Heart left ventricle (tissue), 16 donors: ENCODE measurements around the gene TRH. TPM values are rescaled to one million over a fixed set of nuclear protein-coding genes. Genes with fewer than 3 reads are reported as not detected.

Source experiments
- ATAC-seq, 4 donors: fragments of 200-7000 bp; cut with Tn5 transposase; one replicate each; pipeline ENCODE4 v1.9.1; 2020 to 2022; ENCODE audit warnings: moderate library complexity in 4 of 4, mild to moderate bottlenecking in 3 of 4, moderate number of reproducible peaks in 1 of 4
- DNase-seq, 5 donors: peaks; one replicate each; pipeline ENCODE4 v3.0.0-alpha.2; 2020
- H3K27ac ChIP-seq, 12 donors: fragments of 200-600 bp; sonication (generic) in 4 of 12; one replicate each; pipeline versions ENCODE4 v1.5.0 to v1.8.0; 2016 to 2022; ENCODE audit warnings: mild to moderate bottlenecking in 2 of 12
- H3K27me3 ChIP-seq, 9 donors: fragments of 200-600 bp; sonication (generic) in 2 of 9; one replicate each; pipeline versions ENCODE4 v1.5.1 to v1.8.0; 2016 to 2022; ENCODE audit warnings: mild to moderate bottlenecking in 3 of 9
- H3K36me3 ChIP-seq, 9 donors: fragments of 200-600 bp; sonication (generic) in 2 of 9; one replicate each; pipeline versions ENCODE4 v1.5.0 to v1.8.0; 2018 to 2022; ENCODE audit warnings: mild to moderate bottlenecking in 2 of 9
- H3K4me1 ChIP-seq, 12 donors: fragments of 200-600 bp; sonication (generic) in 4 of 12; one replicate each; pipeline versions ENCODE4 v1.5.0 to v1.8.0; 2016 to 2022; ENCODE audit warnings: mild to moderate bottlenecking in 3 of 12
- H3K4me3 ChIP-seq, 12 donors: fragments of 200-600 bp; sonication (generic) in 4 of 12; one replicate each; pipeline versions ENCODE4 v1.5.0 to v1.8.0; 2017 to 2022; ENCODE audit warnings: mild to moderate bottlenecking in 9 of 12, moderate library complexity in 4 of 12
- H3K9me3 ChIP-seq, 12 donors: fragments of 200-600 bp; sonication (generic) in 4 of 12; one replicate each; pipeline versions ENCODE4 v1.5.0 to v1.8.0; 2016 to 2022; ENCODE audit warnings: mild to moderate bottlenecking in 1 of 12
- CTCF ChIP-seq, 12 donors: fragments of 200-600 bp; sonication (generic) in 4 of 12; IDR thresholded peaks; one replicate each; pipeline versions ENCODE4 v1.5.0 to v1.8.0; 2018 to 2022; ENCODE audit warnings: antibody characterized with exemption in 12 of 12, mild to moderate bottlenecking in 5 of 12
- POLR2A ChIP-seq, 2 donors: fragments of 450-650 bp; IDR thresholded peaks; one replicate each; pipeline ENCODE4 v1.6.1; 2017; ENCODE audit warnings: antibody characterized with exemption in 2 of 2, mild to moderate bottlenecking in 2 of 2, moderate library complexity in 2 of 2
- WGBS, 4 donors: extraction: QIAGEN DNeasy Blood & Tissue Kit in 2 of 4; methylation state at CpG; one replicate each; pipeline versions ENCODE4 v1.1.5 to v1.1.7; 2013 to 2018; 5-methylcytosine and 5-hydroxymethylcytosine counted together
- intact Hi-C, 10 donors: fragments of 100-400 bp; cut with DNase I; formaldehyde crosslinking; loops; one replicate each; pipeline versions ENCODE4 v1.11.1 to v1.14.2; 2022
- polyA plus RNA-seq, 2 donors: library from polyadenylated mRNA; stranded (reverse); fragments of 200-250 nt; gene quantifications; one replicate each; pipeline ENCODE4 v1.2.3, GENCODE V29; 2013
- total RNA-seq, 9 donors: library from RNA; depleted of rRNA in 2 of 9; stranded (reverse); fragments of >200 nt in 2 of 9; fragmentation: NEBNext Ultra II Directional in 3 of 9; extraction: Animal tissue kit (Norgen Biotek cat#: 25700) in 3 of 9; gene quantifications; one replicate each; pipeline versions ENCODE4 v1.1.0 to v1.2.4, GENCODE V29; 2016 to 2023
- donor health status: ischemic (EF 13 %, LVEDD 7.1; RV severe dilation, severe dysfunction).
- donor health status: healthy with polysubstance abuse.
- donor health status: DM: no; HTN: yes; CAD: no.
- donor health status: DM: no; HTN: no; CAD: no.
- donor health status: ischemic (EF 25% LVEDD 6.9; RV normal size, moderate dysfunction).
- donor health status: ischemic (EF 25% LVEDD 5.7; RV mildly dilated, moderate dysfunction).
- donor health status: healthy.
- donor health status: DM: yes; HTN: yes; CAD: no.
- donor health status: ischemic (EF 35%, LVEDD 5.7; RV mildly dilated, moderate dysfunction).
- donor health status: nonischemic (EF 11% LVEDD 7.7; RV severe dilation, severe dysfunction).
- donor health status: DM: yes; HTN: yes; CAD: no.
- donor health status: PGD.
- donor health status: ischemic (EF 29% LVEDD 5.4; RV normal size, mild dysfunction).
- donor health status: nonischemic (EF 23%, LVEDD 6.1; RV moderate dilation, normal function).

The TRH gene
- total and polyA plus RNA-seq, 11 donors = not detected

GRCh38 chr3:129947538-129948240 is 26.8 kb upstream of the TRH start:
- Histone ChIP-seq H3K4me1 (peaks cover 0 to 6% (median 0%) of the 10 kb centered on the region in 12 donors), H3K36me3 (no peaks in the 10 kb centered on the region), H3K27me3 (peaks cover 0 to 7% (median 0%) of the 10 kb centered on the region in 9 donors), H3K4me3 (no peak overlapping the region), H3K27ac (no peak overlapping the region), H3K9me3 (peaks cover 0 to 9% (median 0%) of the 10 kb centered on the region in 12 donors)
- DNase-seq = no peak
- TF ChIP-seq CTCF (IDR thresholded peaks at IDR 0.05) = no peak
- no peak for TF ChIP-seq POLR2A (IDR thresholded peaks at IDR 0.05)
- 69 to 79% (median 74%) methylated on average over 8 of the region's 8 CpGs for WGBS, 4 donors
- intact Hi-C loops = loop anchor here in 7 of 10 donors (2.0 to 10.0 kb wide), 7 partner anchors 45 to 157 kb away; no protein-coding TSS in a partner anchor
- ATAC-seq = no peak

- Histone ChIP-seq H3K9me3 (peaks cover 0 to 9% (median 0%) of the 10 kb centered on the region in 12 donors), H3K27me3 (peaks cover 0 to 11% (median 0%) of the 10 kb centered on the region in 9 donors), H3K4me1 (peaks cover 0 to 16% (median 0%) of the 10 kb centered on the region in 12 donors), H3K4me3 (no peak overlapping the region), H3K27ac (no peak overlapping the region), H3K36me3 (no peaks in the 10 kb centered on the region)
- WGBS, 4 donors = 64 to 69% (median 67%) methylated on average over 7 of the region's 7 CpGs
- ATAC-seq (peak in 1 of 4 donors; percentile 24), DNase-seq (no peak)
- TF ChIP-seq POLR2A (IDR thresholded peaks at IDR 0.05) (no peak), CTCF (IDR thresholded peaks at IDR 0.05) (no peak)
- intact Hi-C loops = no loop called here
Observed at GRCh38 chr3:129950318-129951046, 24.0 kb upstream of the TRH start.

- no peak for DNase-seq
- H3K36me3 ChIP-seq = no peaks in the 10 kb centered on the region
- no peak overlapping the region for H3K27ac ChIP-seq
- TF ChIP-seq POLR2A (IDR thresholded peaks at IDR 0.05) (no peak), CTCF (IDR thresholded peaks at IDR 0.05) (no peak)
- H3K4me1 ChIP-seq = peaks cover 0 to 13% (median 0%) of the 10 kb centered on the region in 12 donors
- peaks cover 0 to 2% (median 0%) of the 10 kb centered on the region in 12 donors for H3K9me3 ChIP-seq
- no peak for ATAC-seq
- peaks cover 0 to 11% (median 0%) of the 10 kb centered on the region in 9 donors for H3K27me3 ChIP-seq
- 78 to 94% (median 89%) methylated on average over 6 of the region's 6 CpGs for WGBS, 4 donors
- intact Hi-C loops = no loop called here
- H3K4me3 ChIP-seq = no peak overlapping the region
Observed at GRCh38 chr3:129952556-129953355, 21.8 kb upstream of the TRH start.
